HuH-7.5 (cell line): ENCODE data around the gene PLA2G4F.

Source experiments
- DNase-seq: peaks from one replicate; pipeline ENCODE4 v3.0.0; 2011; ENCODE audit warnings: low spot score

Gene PLA2G4F

DNA sequence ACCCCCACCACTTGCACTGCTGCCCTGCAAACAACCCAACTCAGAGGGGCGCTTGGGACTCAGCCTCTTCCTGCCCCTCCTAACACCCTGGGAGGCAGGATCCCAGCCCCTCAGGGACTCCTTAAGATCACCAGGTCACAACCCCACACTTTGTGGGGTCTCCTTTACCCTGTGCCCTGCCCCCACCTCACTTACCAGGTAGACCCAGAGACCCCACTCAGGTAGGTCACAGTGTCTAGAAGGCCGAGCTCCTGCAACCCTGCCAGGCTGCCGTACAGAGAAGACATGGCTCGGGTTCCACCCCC is 9.1 kb downstream of the PLA2G4F start:
- DNase-seq, result no peak

DNA sequence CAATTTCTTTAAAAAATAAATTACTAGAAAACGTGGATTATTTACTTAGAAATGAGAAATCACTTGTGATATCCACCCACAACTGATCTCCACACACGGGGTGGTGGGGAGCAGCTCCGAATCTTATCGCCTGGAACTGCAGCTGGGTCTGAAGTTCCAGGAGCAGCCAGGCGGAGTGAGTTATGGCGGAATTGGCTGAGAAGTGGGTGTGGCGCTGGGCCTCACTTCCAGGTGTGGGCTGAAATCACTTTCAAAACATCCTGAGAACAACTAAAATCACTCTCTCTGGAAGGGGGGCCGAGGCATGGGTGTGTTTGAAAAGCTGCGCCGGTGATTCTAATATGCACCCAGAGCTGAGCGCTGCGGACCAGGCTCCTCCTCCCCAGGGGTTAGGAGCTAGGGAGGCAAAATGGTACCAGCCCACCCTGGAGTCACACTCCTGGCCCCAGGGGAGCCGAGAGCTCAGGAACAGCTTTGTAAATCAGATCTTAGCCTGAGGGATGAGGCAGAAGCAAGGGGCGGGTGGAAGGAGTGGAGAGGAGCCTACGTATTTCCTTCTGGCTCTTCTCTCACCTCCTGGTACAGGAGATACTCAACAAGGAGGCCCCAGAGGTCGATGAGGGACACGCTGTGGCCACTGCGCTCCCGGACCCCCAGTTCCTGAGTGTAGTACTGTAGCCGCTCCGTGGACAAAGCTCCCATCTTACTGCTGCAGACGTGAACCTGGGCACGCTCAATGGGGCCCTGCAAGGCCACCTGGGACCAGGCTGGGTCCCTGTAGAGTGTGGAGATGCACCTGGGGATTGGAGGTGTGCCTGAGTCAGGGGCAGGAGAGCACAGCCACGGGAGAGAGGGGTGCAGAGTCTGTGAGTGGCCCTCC is 9.6 kb downstream of the PLA2G4F start:
- DNase-seq, result no peak

DNA sequence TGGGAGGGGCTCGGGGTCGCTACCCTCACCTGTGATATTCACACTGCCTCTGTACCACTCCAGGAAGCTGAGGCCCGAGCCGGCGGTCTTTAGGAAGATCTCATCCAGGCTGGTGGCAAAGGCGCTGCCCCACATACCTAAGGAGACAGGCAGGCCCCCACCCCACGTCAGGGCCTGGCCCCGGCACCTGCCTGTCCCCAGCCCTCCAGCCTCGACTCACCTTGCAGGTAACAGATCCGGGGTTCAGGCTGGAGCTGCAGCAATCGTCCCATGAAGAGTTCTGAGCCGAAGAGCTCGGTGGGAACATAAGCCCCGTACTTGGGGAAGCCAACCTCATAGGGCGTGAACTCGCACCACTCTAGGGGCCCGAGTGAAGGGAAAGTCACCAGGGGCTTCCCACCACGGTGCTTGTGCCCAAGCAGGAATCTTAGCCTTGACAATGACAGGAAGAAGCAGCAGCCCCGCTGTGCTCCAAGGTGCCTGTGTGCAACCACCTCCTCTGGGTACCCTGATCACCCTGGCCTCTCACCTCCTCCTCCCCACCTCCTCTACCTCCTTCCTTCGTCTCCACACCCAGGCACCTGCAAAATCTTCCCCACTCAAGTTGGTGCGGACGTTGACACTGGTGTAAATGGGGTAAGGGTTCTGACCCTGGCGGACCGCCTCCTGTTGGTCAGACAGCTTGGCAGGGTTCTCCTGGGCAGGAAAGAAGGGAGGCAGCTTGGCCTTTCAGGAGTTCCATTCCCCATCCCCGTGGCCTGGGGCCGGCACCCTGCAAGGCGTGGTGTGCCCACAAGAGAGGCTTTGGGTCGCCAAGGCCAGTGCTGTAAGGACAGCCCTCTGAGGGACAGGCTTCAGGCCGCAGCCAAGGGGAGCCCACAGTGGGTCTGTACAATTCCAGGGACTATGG is 10.6 kb downstream of the PLA2G4F start:
- no peak for DNase-seq

DNA sequence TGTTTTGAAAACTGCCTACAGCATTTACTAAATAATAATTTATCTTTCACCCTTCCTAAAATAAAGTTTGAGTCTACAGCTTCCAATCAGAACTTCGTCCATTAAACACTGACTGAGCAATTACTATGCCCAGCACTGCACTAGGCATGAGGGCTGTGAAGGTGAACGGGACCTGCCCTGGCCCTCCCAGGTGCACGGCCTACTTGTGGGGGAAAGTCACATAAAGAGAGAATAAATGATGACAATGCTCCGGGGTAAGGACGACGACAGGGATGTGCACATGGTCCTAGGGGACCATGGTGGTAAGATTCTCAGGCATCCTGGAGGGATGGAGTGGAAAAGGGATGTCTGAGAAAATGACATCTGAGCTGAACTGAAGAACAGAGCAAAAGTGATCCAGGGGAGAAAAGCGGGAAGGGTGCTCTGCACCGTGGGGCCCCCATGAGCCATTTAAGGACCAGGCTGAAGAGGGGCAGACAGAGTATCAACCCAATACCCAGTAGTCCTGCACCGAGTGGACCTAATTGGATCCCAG is 11.5 kb downstream of the PLA2G4F start:
- DNase-seq, result no peak

DNA sequence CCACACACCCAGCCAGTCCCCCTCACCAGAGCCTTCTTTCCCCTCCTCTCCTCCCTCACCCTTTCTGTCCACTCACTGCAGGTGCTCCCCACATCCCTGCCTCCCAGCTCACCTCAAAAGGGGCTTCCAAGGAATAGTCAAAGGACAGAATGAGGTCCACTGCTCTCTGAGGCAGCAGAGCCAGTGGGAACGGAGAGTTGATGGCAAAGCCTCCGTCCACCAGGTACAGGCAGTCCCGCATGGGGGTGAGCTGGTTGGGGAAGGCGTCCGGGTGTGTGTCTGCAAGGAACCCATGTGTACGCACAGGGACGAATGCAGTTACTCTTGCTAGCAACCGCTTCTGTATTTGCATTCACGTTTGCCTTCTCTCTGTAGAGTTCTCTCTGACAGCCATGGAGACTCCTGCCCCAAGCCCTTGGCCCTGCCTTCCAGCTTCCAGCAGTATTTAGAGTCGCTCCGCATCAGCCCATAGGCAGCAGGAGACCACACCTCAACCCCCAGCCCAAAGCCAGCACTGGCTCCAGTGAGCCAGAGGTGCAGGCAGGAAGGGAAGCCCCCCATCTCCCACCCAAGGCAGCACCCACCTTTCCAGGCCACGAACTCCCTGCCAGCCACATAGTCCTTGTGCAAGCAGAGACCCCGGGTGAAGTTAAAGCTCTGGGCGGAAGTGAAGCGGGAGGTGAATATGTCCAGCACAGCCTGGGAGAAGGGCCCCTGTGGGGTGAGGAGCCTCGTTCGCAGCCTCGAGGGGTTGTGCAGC is 12.4 kb downstream of the PLA2G4F start:
- no peak for DNase-seq

DNA sequence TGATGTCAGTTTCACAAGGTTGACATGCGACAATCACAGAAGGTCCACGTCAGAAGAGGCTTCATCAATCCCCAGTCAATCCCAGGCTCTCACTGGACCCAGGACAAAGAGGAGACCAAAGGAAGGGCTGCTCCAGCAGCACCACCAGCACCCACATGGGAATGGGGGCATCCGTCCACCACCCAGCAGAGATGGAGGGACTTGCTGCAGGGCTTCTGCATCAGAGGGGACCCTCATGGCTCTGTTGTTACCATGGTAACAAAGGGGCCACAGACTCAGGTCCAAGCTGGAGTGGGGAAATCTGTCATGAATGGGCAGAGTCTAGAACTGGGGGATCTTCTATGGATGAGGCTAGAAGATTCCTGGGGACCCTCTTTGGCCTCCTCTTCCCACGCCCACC is 13.1 kb downstream of the PLA2G4F start:
- DNase-seq, result no peak

DNA sequence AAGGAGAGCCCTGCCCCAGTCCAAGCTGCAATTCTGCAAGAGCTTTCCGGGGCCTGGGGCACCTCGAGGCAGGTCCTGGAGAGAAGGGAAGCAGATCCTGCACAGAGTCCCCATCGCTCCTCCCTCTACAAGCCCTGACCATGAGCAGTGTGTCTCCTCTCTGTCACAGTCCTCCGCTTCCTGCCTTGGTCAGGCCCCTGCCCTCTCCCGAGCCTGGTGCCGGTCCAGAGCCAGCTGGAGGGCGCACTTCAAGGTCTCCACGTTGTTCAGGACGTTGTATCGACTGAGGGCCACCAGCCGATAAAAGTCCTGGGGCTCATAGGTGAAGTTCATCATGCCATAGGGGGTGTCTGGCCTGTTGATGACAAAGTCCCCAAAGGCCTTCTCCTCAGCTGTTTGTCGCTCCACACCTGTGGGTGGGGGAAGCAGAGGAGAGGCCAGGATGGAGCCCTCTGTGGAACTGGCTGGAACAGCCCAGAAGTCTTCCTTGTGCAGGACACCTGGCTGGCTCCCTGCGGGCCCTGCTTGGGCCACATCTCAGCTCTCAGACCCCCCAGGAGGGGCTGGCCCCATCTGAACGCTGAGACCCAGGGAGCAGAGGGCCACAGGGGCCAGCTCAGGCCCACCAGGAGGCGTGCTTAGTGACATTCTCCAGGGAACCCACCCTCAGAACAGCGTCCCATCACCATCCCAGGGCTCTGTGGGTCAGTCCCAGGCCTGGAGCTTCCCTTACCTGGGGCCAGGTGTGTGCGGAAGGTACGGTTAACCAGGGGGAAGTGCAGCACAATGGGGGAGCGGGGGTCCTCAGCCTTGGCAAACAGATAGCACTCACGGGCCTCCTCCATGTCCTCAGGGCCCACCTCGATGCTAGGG is 14.4 kb downstream of the PLA2G4F start:
- DNase-seq, result no peak

DNA sequence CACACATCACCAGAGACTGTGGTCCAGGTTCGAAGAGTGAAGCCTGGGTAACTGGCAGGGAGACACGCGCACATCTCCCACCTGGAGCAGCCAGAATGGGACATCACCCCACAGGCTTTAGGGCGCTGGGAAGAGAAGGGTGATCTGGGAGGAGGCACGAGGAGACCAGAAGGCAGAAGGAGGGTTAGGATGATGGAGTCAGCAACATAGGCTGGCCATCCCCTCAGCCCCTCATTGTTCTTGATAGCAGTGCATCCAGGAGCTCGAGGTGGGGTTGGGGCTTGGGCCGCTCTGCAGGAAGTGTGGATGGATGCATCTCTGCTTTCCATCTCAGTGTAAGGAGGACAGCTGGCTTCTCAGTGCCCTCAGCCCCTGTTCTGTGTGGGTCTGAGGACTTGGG is 15.2 kb downstream of the PLA2G4F start:
- no peak for DNase-seq

DNA sequence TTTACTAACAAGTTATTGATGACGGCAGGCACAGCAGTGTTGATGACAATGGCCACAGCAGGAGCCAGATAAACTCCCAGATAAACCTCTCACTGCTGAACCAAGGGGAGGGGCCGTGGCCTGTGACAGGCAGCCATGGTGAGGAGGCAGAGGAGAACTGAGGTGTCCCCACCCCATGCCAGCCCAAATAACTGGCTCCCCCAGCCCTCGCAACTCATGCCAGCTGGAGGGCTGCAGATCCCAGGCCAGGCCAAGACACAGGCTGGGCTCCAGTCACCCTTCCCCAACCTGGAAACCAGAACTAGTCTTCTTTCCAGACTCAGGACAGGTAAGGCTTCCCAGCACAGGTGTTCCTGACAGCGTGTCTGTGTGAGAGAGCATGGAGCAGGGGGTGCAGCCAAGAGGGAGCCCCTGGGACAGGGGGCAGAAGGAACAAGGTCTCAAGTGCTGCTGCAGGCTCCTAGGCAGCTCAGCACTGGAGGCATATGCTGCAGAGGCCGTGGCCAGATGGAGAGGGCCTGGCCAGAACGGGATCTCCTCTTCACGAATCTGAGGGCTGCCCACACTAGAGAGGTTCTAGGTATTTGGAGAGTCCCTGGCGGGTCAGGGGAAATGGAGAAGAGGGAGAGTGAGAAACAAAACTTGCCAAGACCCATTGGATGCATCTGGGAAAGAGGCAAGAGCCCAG is 15.9 kb downstream of the PLA2G4F start:
- no peak for DNase-seq

DNA sequence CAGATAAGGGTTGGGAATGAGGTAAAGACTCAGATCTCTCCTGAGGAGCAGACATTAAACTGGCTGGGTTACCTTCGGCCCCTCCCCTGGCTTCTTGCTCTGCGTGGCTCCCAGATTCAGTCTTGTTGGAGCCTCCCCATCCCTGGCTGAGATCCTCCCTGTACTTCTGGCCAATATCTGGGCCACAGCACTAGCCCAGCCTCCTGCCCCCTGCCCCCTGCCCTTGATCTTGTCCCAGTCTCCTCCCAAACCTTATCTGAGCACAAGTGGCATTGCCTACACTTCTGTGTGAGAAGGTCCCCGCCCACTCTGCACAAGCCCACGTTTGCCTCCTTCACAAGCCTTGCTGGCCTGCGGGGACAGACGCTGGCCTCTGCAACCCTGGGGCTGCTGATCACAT is 16.8 kb downstream of the PLA2G4F start:
- DNase-seq, result no peak

DNA sequence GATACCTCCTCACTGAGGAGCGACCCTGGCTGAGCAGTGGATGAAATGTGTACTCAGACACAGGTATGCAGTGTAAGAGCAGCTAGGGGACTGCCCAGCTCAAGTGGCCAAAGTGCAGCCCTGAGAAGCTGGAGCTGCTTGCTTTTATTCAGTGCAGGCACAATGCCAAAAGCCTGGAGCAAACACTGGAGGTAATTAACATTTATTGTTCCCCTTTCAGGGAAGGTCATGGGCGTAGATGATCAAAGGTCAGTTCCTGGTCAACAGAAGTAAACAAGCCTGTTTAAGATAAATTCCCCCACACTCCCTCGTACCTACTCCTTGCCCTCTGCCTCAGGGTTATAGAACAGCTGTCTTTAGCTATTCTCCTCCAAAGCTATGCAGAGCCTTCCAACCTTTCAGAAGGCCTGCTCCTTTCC is 17.5 kb downstream of the PLA2G4F start:
- no peak for DNase-seq

DNA sequence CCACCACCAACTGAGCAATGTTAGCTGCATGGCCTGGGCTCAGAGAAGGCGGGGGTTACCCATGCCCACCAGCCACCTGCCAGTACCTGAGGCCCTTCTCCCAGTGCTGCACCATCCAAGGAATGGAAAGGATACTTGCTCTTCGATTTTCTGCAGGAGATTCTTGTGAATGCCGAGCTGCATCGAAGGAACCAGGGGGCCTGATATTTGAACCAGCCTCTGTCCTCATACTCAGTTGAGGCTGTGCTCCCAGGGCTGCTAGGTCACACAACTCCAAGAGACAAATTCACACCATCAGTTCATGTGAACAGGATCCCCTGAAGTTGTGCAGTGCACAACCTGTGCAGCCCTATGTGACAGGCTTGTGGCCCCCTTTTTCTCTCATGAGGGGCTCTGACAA is 18.0 kb downstream of the PLA2G4F start:
- DNase-seq, result no peak

DNA sequence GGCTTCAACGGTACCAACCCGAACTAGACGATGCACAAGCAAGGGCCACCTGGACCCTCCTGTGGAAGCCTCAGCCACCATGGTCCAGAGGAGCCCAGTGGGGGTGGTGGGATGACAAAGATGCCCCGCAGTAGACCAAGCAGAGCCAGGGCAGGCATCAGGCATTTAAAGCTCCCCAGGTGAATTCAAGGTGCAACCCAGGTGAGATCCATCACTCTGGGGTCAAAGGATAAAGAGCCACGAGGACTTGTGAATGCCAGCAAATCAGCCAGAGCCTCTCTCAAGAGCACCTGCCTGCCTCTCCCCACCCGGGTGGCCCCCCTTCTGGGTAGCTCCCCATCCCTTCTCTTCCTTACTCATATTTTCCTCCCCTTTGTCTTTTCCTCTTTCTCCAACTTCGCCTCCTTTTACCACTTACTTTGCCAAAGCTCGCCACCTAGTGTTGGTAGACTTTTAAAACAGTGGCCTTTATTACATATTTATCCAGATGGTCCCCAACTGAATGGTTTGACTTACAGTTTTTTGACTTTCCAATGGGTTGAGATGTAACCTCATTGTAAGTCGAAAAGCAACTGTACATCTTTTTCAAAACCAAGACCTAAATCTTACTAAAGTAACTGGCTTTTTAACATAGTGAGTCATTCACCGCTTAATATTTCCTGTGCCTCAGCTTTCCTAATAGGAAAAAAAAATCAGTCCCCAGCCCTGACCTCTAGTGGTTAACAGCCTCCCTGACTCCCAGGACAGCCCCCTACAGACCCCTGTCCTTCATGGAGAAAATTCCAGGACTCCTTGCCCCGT is 18.8 kb downstream of the PLA2G4F start:
- no peak for DNase-seq

DNA sequence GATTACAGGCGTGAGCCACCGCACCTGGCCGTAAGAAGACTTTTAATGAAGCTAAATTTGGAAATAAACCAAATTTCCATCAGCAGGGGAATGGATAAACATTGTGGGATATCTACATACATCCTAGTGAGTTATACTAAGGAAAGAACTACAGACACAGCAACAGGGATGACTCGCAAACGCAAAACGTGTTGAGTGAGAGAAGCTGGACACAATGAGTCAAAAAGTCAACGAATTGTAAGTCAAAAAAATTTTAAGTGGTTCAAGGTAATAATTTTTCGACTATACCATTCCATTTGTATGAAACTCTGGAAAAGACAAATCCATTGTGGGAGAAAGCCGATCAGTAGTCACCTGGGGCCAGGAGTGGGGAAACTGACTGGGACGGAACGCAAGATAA is 19.9 kb downstream of the PLA2G4F start:
- no peak for DNase-seq

DNA sequence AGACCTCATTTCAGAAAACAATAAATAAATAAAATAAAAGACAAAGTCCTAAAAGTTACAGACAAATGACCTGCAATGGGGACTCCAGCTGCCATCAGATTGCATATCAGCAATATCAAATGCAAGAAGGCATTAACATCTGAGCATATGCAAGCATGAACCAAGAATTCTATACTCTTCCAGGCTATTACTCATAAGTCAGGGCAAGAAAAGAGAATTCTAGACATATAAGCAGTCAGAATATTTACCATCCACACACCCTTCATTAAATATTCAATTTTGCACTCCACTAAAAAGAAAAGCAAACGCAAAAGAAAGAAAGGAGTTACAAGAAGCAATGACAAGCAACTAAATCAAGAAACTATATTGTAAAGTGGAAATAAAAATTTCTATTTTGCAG is 21.1 kb downstream of the PLA2G4F start:
- DNase-seq, result no peak

DNA sequence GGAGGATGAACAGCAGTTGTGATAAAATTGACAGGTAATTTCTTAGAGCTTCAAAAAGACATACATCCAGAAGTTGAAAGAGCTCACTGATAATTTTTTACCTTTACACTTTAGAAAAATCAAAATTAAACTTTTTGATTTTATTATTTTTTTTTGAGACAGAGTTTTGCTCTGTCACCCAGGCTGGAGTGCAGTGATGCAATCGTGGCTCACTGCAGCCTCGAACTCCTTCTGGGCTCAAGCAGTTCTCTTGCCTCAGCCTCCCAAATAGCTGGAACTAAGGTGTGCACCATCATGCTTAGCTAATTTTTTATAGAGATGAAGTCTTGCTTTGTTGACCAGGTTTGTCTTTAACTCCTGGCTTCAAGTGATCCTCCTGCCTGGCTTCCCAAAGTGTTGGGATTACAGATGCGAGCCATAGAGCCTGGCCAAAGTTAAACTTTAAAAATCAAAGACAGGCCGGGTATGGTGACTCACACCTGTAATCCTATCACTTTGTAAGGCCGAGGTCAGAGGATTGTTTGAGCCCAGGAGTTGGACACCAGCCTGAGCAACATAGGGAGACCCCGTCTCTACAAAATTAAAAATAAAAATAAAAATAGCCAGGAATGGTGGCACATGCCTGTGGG is 21.7 kb downstream of the PLA2G4F start:
- no peak for DNase-seq

DNA sequence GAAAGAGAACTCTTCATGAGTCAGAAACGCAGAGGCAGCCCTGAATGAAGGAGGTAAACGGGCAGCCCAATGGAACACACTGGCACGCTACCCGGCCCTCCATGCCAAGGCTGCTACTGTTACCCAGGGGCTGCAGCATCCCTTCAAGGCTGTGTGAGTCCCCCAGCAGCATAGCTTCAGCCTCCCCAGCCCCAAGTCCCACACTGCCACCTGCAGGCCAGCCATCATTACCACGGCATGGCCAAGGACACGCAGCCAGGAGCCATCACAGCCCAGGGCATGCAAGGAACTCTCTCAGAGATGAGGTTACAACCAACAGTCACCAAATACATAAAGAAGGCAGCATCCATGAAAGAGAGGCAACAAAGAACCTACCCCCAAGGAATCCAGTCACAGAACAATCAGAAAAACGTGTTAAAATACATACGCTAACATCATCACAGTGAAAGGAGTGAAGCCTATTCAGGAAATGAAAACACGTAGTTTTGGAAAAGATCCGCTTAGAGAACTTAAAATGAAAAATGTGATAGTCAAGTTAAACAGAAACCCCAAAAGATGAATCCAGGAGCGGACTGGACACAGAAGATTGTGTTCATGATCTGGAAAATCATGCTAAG is 22.4 kb downstream of the PLA2G4F start:
- DNase-seq, result no peak

DNA sequence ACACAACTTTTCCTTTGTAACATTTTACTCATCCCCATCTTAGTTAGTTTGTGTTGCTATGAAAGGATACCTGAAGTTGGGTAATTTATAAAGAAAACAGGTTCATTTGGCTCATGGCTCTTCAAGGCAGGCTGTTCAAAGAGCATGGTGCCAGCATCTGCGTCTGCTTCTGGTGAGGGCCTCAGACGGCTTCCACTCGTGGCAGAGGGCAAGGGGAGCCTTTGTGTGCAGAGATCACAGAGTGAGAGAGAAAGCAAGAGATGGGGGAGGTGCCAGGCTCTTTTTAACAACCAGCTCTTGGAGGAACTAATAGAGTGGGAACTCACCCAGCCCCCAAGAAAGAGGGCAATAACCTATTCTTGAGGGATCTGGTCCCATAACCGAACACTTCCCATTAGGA is 23.1 kb downstream of the PLA2G4F start:
- DNase-seq, result no peak
